GM12892 (cell line): ENCODE results near the gene TMPRSS11E.
"Not testable (repeated sequence)": the region's sequence is repeated elsewhere in the genome, so short reads cannot be mapped to it uniquely, and the experiment has no call there.

Experiments used
- POLR2A ChIP-seq: IDR thresholded peaks from 2 replicates; pipeline ENCODE4 v1.6.1; 2011; ENCODE audit warnings: low read depth, low read length, control low read depth
- POLR2AphosphoS5 ChIP-seq: IDR thresholded peaks from 2 replicates; pipeline ENCODE4 v1.6.1; 2011; ENCODE audit warnings: low read depth, low read length, control low read depth
- TAF1 ChIP-seq: IDR thresholded peaks from 2 replicates; pipeline ENCODE4 v1.6.1; 2011; ENCODE audit warnings: low read depth, mild to moderate bottlenecking, control low read depth, low read length, borderline replicate concordance

DNA sequence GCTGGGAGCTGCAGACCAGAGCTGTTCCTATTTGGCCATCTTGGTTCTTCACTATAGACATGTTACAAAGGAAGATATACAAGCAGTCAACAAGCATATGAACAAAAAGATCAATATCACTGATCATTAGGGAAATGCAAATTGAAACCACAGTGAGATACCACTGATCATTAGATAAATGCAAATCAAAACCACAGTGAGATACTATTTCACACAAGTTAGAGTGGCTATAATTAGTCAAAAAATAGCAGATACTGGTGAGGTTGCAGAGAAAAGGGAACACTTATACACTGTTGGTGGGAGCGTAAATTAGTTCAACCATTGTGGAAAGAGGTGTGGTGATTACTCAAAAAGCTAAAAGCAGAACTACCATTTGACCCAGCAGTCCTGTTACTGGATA lies 58.2 kb downstream of the TMPRSS11E start:
- not testable (repeated sequence) for TF ChIP-seq POLR2A, POLR2AphosphoS5, TAF1
